Measurements from ENCODE around the gene MAPK4.

The MAPK4 gene

GRCh38 chr18:50626317-50626716 is 66.4 kb downstream of the MAPK4 start:
- no peak for DNase-seq

- no peak for DNase-seq
Measured at GRCh38 chr18:50627594-50628532, 68.0 kb downstream of the MAPK4 start.

- DNase-seq, result no peak
Measured at GRCh38 chr18:50628533-50628905, 68.6 kb downstream of the MAPK4 start.

- DNase-seq, result no peak
Measured at GRCh38 chr18:50629148-50629631, 69.3 kb downstream of the MAPK4 start.

- no peak for DNase-seq
Measured at GRCh38 chr18:50630895-50631294, 71.0 kb downstream of the MAPK4 start.

GRCh38 chr18:50632895-50633515 is 73.1 kb downstream of the MAPK4 start:
- no peak for DNase-seq

- DNase-seq, result no peak
Measured at GRCh38 chr18:50633992-50634391, 74.1 kb downstream of the MAPK4 start.

- no peak for DNase-seq
Measured at GRCh38 chr18:50636366-50637057, 76.6 kb downstream of the MAPK4 start.

- DNase-seq, result no peak
Measured at GRCh38 chr18:50638016-50638883, 78.4 kb downstream of the MAPK4 start.

GRCh38 chr18:50638884-50639420 is 79.1 kb downstream of the MAPK4 start:
- DNase-seq, result no peak

- DNase-seq, result no peak
Measured at GRCh38 chr18:50639711-50640110, 79.8 kb downstream of the MAPK4 start.

GRCh38 chr18:50642439-50642838 is 82.6 kb downstream of the MAPK4 start:
- no peak for DNase-seq

GRCh38 chr18:50644146-50644545 is 84.3 kb downstream of the MAPK4 start:
- DNase-seq, result no peak

- DNase-seq, result peak; percentile 7
Measured at GRCh38 chr18:50644807-50645206, 84.9 kb downstream of the MAPK4 start.

- DNase-seq, result no peak
Measured at GRCh38 chr18:50647237-50647636, 87.3 kb downstream of the MAPK4 start.

GRCh38 chr18:50647792-50648191 is 87.9 kb downstream of the MAPK4 start:
- no peak for DNase-seq

- DNase-seq, result no peak
Measured at GRCh38 chr18:50649821-50650220, 89.9 kb downstream of the MAPK4 start.

- no peak for DNase-seq
Measured at GRCh38 chr18:50651334-50651733, 91.4 kb downstream of the MAPK4 start.

GRCh38 chr18:50653402-50654093 is 93.7 kb downstream of the MAPK4 start:
- no peak for DNase-seq

- DNase-seq, result no peak
Measured at GRCh38 chr18:50654211-50654610, 94.3 kb downstream of the MAPK4 start.
